Tibial nerve (tissue), 4 donors: ENCODE data around the gene ASB14. TPM values are rescaled to one million over a fixed set of nuclear protein-coding genes. Genes with fewer than 3 reads are reported as not detected.
"Not testable (repeated sequence)": the region's sequence is repeated elsewhere in the genome, so short reads cannot be mapped to it uniquely, and the experiment has no call there.

Source experiments
- DNase-seq, 2 donors: peaks; one replicate each; pipeline ENCODE4 v3.0.0-alpha.2; 2019; ENCODE audit warnings: low spot score in 2 of 2
- H3K27ac ChIP-seq, 4 donors: fragments of 200-600 bp; sonication (generic) in 3 of 4; one replicate each; pipeline ENCODE4 v1.5.1; 2017 to 2019; ENCODE audit warnings: mild to moderate bottlenecking in 1 of 4
- H3K27me3 ChIP-seq, 2 donors: fragments of 200-600 bp; sonication (generic) in 1 of 2; one replicate each; pipeline versions ENCODE4 v1.5.1 to v1.6.0; 2017 to 2019
- H3K36me3 ChIP-seq, 3 donors: fragments of 200-600 bp; sonication (generic); one replicate each; pipeline ENCODE4 v1.5.1; 2018 to 2019
- H3K4me1 ChIP-seq, 4 donors: fragments of 200-600 bp; sonication (generic) in 3 of 4; one replicate each; pipeline ENCODE4 v1.5.1; 2017 to 2019
- H3K4me3 ChIP-seq, 4 donors: fragments of 200-600 bp; sonication (generic) in 3 of 4; one replicate each; pipeline ENCODE4 v1.5.1; 2017 to 2019; ENCODE audit warnings: mild to moderate bottlenecking in 1 of 4, moderate library complexity in 1 of 4
- H3K9me3 ChIP-seq, 4 donors: fragments of 200-600 bp; sonication (generic) in 3 of 4; one replicate each; pipeline ENCODE4 v1.5.1; 2017 to 2019
- EP300 ChIP-seq, 2 donors: sonication (generic); formaldehyde crosslinking; IDR thresholded peaks; one replicate each; pipeline ENCODE4 v1.6.1; 2017; ENCODE audit warnings: antibody characterized with exemption in 2 of 2, mild to moderate bottlenecking in 1 of 2
- POLR2A ChIP-seq, 2 donors: fragments of 450-650 bp; IDR thresholded peaks; one replicate each; pipeline ENCODE4 v1.6.1; 2017; ENCODE audit warnings: antibody characterized with exemption in 2 of 2, mild to moderate bottlenecking in 2 of 2, moderate library complexity in 2 of 2
- WGBS, 2 donors: methylation state at CpG; one replicate each; pipeline ENCODE4 v1.1.5; 2018; 5-methylcytosine and 5-hydroxymethylcytosine counted together
- total RNA-seq, 4 donors: library from RNA; depleted of rRNA; stranded (reverse); fragments of >200 nt; gene quantifications; one replicate each; pipeline ENCODE4 v1.1.0, GENCODE V29; 2016
- TF ChIP-seq, protein P1 (sequence below), 5 experiments: fragments of 200-600 bp in 3 of 5; fragments of 450-650 bp in 2 of 5; sonication (generic) in 3 of 5; IDR thresholded peaks; one replicate each; pipeline ENCODE4 v1.5.1; 2016 to 2019; ENCODE audit warnings: antibody characterized with exemption in 5 of 5, mild to moderate bottlenecking in 3 of 5, moderate library complexity in 2 of 5

Gene ASB14
- total RNA-seq, 4 donors from 2014 or later, result not detected

DNA sequence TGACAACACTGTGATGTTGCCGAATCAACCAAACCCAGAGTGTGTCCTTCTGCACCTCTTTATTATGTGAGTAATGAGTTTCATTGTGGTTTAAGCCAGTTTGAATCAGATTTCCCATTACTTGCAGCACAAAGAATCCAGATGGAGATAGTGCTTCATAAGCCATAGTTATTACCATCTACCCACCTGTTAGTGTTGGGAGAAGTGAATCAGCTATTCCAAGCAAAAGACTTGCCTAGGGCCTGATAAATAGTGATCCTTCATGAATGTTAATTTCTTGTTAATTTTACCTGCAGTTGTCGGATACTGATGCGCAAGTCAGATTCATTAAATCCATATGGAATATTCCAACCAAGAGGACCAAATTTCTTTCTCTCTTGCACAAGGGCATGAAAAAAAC, 21.7 kb upstream of the ASB14 start:
- no peak overlapping the region for H3K27ac ChIP-seq
- no peak for DNase-seq
- H3K9me3 ChIP-seq, result peaks cover 0 to 14% (median 0%) of the 10 kb centered on the region in 4 donors
- WGBS, 2 donors, result 95 to 96% methylated on average over 3 of the region's 3 CpGs
- no peaks in the 10 kb centered on the region for H3K36me3 ChIP-seq
- no peak overlapping the region for H3K4me3 ChIP-seq
- TF ChIP-seq, protein P1, sequence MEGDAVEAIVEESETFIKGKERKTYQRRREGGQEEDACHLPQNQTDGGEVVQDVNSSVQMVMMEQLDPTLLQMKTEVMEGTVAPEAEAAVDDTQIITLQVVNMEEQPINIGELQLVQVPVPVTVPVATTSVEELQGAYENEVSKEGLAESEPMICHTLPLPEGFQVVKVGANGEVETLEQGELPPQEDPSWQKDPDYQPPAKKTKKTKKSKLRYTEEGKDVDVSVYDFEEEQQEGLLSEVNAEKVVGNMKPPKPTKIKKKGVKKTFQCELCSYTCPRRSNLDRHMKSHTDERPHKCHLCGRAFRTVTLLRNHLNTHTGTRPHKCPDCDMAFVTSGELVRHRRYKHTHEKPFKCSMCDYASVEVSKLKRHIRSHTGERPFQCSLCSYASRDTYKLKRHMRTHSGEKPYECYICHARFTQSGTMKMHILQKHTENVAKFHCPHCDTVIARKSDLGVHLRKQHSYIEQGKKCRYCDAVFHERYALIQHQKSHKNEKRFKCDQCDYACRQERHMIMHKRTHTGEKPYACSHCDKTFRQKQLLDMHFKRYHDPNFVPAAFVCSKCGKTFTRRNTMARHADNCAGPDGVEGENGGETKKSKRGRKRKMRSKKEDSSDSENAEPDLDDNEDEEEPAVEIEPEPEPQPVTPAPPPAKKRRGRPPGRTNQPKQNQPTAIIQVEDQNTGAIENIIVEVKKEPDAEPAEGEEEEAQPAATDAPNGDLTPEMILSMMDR (IDR thresholded peaks at IDR 0.05), result no peak
- TF ChIP-seq POLR2A (IDR thresholded peaks at IDR 0.05) (no peak), EP300 (IDR thresholded peaks at IDR 0.05) (no peak)
- H3K27me3 ChIP-seq, result no peaks in the 10 kb centered on the region
- no peaks in the 10 kb centered on the region for H3K4me1 ChIP-seq

DNA sequence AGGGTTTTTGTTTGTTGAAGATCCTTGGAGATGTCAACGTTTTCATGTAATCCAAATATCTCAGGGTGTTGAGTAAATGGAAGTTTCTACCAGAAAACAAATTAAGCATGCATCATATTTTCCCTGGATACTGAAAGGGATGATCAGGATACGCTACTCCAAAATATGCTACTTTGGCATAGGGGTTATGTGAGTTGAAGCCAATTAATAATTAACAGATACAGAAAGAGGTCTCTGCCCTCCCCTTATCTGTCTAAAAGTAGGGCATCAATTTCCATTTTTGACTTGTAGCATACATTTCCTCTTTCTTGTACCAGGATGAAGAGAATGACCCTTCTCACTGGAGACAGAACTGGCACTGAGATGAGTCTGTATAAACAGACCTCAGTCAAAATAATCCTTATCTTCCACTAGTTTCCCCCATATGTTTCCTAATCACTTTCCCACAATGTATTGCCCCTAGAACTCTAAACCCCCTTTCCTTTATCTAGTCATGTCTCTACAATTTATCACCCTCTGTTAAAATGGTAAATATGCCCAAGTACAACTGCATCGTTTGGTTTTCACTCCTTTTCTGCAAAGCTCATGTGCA, 17.4 kb upstream of the ASB14 start:
- H3K9me3 ChIP-seq, result no peaks in the 10 kb centered on the region
- no peak for TF ChIP-seq POLR2A (IDR thresholded peaks at IDR 0.05)
- no peak for TF ChIP-seq EP300 (IDR thresholded peaks at IDR 0.05)
- TF ChIP-seq, protein P1 (IDR thresholded peaks at IDR 0.05), result no peak
- WGBS, 2 donors, result 58 to 61% methylated on average over 3 of the region's 3 CpGs
- no peaks in the 10 kb centered on the region for H3K27me3 ChIP-seq
- no peak overlapping the region for H3K27ac ChIP-seq
- DNase-seq, result no peak
- H3K36me3 ChIP-seq, result no peaks in the 10 kb centered on the region
- no peaks in the 10 kb centered on the region for H3K4me1 ChIP-seq
- no peak overlapping the region for H3K4me3 ChIP-seq

DNA sequence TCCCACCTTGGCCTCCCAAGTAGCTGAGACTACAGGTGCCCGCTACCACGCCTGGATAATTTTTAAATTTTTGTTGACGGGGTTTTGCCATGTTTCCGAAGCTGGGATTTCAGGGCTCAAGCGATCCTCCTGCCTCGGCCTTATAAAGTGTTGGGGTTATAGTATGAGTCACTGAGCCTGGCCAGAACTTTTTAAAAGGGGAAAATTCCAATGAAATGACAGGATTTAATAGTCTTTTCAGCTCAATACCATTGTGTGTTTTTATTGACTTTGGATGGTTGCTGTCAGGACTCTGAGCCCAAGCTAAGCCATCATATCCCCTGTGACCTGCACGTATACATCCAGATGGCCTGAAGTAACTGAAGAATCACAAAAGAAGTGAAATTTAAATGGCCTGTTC, 11.0 kb upstream of the ASB14 start:
- not testable (repeated sequence) for H3K4me1 ChIP-seq, H3K27ac ChIP-seq, H3K27me3 ChIP-seq, H3K36me3 ChIP-seq, H3K9me3 ChIP-seq, H3K4me3 ChIP-seq, DNase-seq
- 71 to 85% methylated on average over 7 of the region's 7 CpGs for WGBS, 2 donors

DNA sequence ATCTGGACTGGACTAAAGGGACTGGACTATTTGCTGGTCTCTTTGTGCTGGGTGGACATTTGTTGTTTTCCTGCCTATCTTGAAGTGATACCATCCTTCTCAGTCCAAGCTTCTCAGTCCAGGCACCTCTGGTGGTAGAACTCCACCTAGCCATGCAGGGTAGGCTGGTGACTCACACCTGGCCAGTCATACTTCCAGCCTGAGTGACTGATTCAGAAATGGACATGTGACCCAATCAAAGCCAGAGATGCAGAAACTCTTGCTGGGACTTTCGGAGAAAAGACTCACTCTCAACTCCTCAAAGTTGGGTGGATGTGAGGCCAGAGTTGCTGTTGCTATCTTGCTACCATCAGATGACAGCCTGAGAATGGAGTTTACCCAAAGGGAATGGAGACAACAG, 5.6 kb upstream of the ASB14 start:
- no peak overlapping the region for H3K27ac ChIP-seq
- 88 to 100% methylated on average over 1 of the region's 1 CpG for WGBS, 2 donors
- H3K27me3 ChIP-seq, result no peaks in the 10 kb centered on the region
- H3K9me3 ChIP-seq, result no peaks in the 10 kb centered on the region
- TF ChIP-seq, protein P1 (IDR thresholded peaks at IDR 0.05), result no peak
- no peak for TF ChIP-seq POLR2A (IDR thresholded peaks at IDR 0.05)
- TF ChIP-seq EP300 (IDR thresholded peaks at IDR 0.05), result no peak
- no peak overlapping the region for H3K4me3 ChIP-seq
- no peaks in the 10 kb centered on the region for H3K36me3 ChIP-seq
- DNase-seq, result no peak
- no peaks in the 10 kb centered on the region for H3K4me1 ChIP-seq

DNA sequence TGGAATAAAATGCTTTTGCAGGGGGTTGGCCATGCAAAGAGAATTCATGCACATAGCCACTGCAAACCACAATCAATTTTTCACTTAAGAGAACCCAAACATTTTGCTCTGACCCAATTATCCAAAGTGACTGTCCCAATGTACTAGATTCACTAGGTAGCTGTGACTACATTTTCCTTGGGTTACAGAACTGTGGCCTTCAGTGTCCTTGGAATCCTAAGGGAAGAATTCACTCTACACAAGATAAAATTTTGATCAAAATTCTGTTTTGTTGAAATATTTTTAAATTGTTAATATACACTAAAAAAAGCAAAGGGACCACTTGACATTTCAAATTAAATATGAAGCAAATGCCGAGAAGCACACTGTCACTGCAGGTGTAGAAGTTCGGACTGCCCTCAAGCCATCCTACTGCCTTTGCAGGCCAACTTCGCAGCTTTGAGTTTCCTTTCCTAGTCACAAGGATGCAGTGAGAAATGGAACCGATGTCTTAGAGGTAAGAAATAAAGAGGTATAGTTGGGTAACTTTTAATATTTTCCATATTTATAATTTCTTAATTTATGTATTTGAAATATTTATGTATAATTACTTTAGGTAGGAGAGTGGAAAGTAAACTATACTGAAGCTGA, 527 bp upstream of the ASB14 start:
- TF ChIP-seq EP300 (IDR thresholded peaks at IDR 0.05), result no peak
- no peak for TF ChIP-seq POLR2A (IDR thresholded peaks at IDR 0.05)
- TF ChIP-seq, protein P1 (IDR thresholded peaks at IDR 0.05), result no peak
- Histone ChIP-seq H3K4me1 (no peaks in the 10 kb centered on the region), H3K27me3 (no peaks in the 10 kb centered on the region), H3K9me3 (no peaks in the 10 kb centered on the region), H3K27ac (no peak overlapping the region), H3K36me3 (no peaks in the 10 kb centered on the region), H3K4me3 (no peak overlapping the region)
- 93 to 94% methylated on average over 4 of the region's 4 CpGs for WGBS, 2 donors
- DNase-seq, result no peak
